ENCODE data around the gene PTX4.
"Not testable (repeated sequence)": the region's sequence is repeated elsewhere in the genome, so short reads cannot be mapped to it uniquely, and the experiment has no call there.

Gene PTX4

GRCh38 chr16:1474796-1475551 is 13.8 kb downstream of the PTX4 start, which contains the start of gene CLCN7:
CLCN7 (minus strand) TSS chr16:1475028; CDS start chr16:1474974, 54 bp downstream.
- Histone ChIP-seq H3K4me1 (ENCODE audit: control insufficient read depth, insufficient read depth, low read length) (peaks cover 4% of the 10 kb centered on the region; the same call in 1 of the 2 replicates), H3K27ac (ENCODE audit: low read depth, low read length) (peak within 1 kb of the TSS; percentile 88), H3K4me3 (ENCODE audit: low read depth, low read length) (peak within 1 kb of the TSS; percentile 79), H3K9ac (ENCODE audit: low read length) (peak within 1 kb of the TSS; percentile 80), H3K36me3 (ENCODE audit: control insufficient read depth, insufficient read depth, low read length) (no peaks in the 10 kb centered on the region), H3K9me3 (ENCODE audit: control insufficient read depth, insufficient read depth, low read depth, low read length) (peaks cover 12% of the 10 kb centered on the region), H3K27me3 (ENCODE audit: control insufficient read depth, insufficient read depth, low read length) (no peaks in the 10 kb centered on the region)

GRCh38 chr16:1474082-1474795 is 14.5 kb downstream of the PTX4 start:
- Histone ChIP-seq H3K36me3 (ENCODE audit: control insufficient read depth, insufficient read depth, low read length) (no peaks in the 10 kb centered on the region), H3K4me3 (ENCODE audit: low read depth, low read length) (peak overlapping the region; percentile 79), H3K27ac (ENCODE audit: low read depth, low read length) (no peak overlapping the region), H3K27me3 (ENCODE audit: control insufficient read depth, insufficient read depth, low read length) (no peaks in the 10 kb centered on the region), H3K9ac (ENCODE audit: low read length) (peak overlapping the region; percentile 80), H3K4me1 (ENCODE audit: control insufficient read depth, insufficient read depth, low read length) (peaks cover 4% of the 10 kb centered on the region; the same call in 1 of the 2 replicates), H3K9me3 (ENCODE audit: control insufficient read depth, insufficient read depth, low read depth, low read length) (peaks cover 12% of the 10 kb centered on the region)

GRCh38 chr16:1472974-1473373 is 15.8 kb downstream of the PTX4 start:
- H3K9ac ChIP-seq (ENCODE audit: low read length), result no peak overlapping the region
- no peaks in the 10 kb centered on the region for H3K27me3 ChIP-seq (ENCODE audit: control insufficient read depth, insufficient read depth, low read length)
- H3K27ac ChIP-seq (ENCODE audit: low read depth, low read length), result no peak overlapping the region
- H3K36me3 ChIP-seq (ENCODE audit: control insufficient read depth, insufficient read depth, low read length), result no peaks in the 10 kb centered on the region
- no peak overlapping the region for H3K4me3 ChIP-seq (ENCODE audit: low read depth, low read length)
- H3K4me1 ChIP-seq (ENCODE audit: control insufficient read depth, insufficient read depth, low read length), result peaks cover 4% of the 10 kb centered on the region; the same call in 1 of the 2 replicates
- peaks cover 7% of the 10 kb centered on the region; the same call in 1 of the 2 replicates for H3K9me3 ChIP-seq (ENCODE audit: control insufficient read depth, insufficient read depth, low read depth, low read length)

GRCh38 chr16:1471569-1472194 is 17.1 kb downstream of the PTX4 start:
- H3K4me3 ChIP-seq (ENCODE audit: low read depth, low read length), result no peak overlapping the region
- H3K27ac ChIP-seq (ENCODE audit: low read depth, low read length), result no peak overlapping the region
- no peaks in the 10 kb centered on the region for H3K36me3 ChIP-seq (ENCODE audit: control insufficient read depth, insufficient read depth, low read length)
- H3K27me3 ChIP-seq (ENCODE audit: control insufficient read depth, insufficient read depth, low read length), result no peaks in the 10 kb centered on the region
- H3K9ac ChIP-seq (ENCODE audit: low read length), result peak overlapping the region; percentile 22
- H3K4me1 ChIP-seq (ENCODE audit: control insufficient read depth, insufficient read depth, low read length), result peaks cover 4% of the 10 kb centered on the region; the same call in 1 of the 2 replicates
- no peaks in the 10 kb centered on the region for H3K9me3 ChIP-seq (ENCODE audit: control insufficient read depth, insufficient read depth, low read depth, low read length)

GRCh38 chr16:1470481-1471251 is 18.1 kb downstream of the PTX4 start:
- Histone ChIP-seq H3K9me3 (ENCODE audit: control insufficient read depth, insufficient read depth, low read depth, low read length) (no peaks in the 10 kb centered on the region), H3K4me3 (ENCODE audit: low read depth, low read length) (no peak overlapping the region), H3K4me1 (ENCODE audit: control insufficient read depth, insufficient read depth, low read length) (peaks cover 4% of the 10 kb centered on the region; the same call in 1 of the 2 replicates), H3K9ac (ENCODE audit: low read length) (peak overlapping the region; percentile 9), H3K27ac (ENCODE audit: low read depth, low read length) (no peak overlapping the region), H3K27me3 (ENCODE audit: control insufficient read depth, insufficient read depth, low read length) (no peaks in the 10 kb centered on the region), H3K36me3 (ENCODE audit: control insufficient read depth, insufficient read depth, low read length) (no peaks in the 10 kb centered on the region)

- Histone ChIP-seq H3K27me3 (ENCODE audit: control insufficient read depth, insufficient read depth, low read length) (no peaks in the 10 kb centered on the region), H3K9ac (ENCODE audit: low read length) (no peak overlapping the region), H3K36me3 (ENCODE audit: control insufficient read depth, insufficient read depth, low read length) (no peaks in the 10 kb centered on the region), H3K27ac (ENCODE audit: low read depth, low read length) (no peak overlapping the region), H3K9me3 (ENCODE audit: control insufficient read depth, insufficient read depth, low read depth, low read length) (no peaks in the 10 kb centered on the region), H3K4me1 (ENCODE audit: control insufficient read depth, insufficient read depth, low read length) (peaks cover 4% of the 10 kb centered on the region; the same call in 1 of the 2 replicates), H3K4me3 (ENCODE audit: low read depth, low read length) (no peak overlapping the region)
These were observed 19.0 kb downstream of the PTX4 start for GRCh38 chr16:1469693-1470201.

- H3K4me3 ChIP-seq (ENCODE audit: low read depth, low read length); H3K36me3 ChIP-seq (ENCODE audit: control insufficient read depth, insufficient read depth, low read length); H3K27ac ChIP-seq (ENCODE audit: low read depth, low read length); H3K4me1 ChIP-seq (ENCODE audit: control insufficient read depth, insufficient read depth, low read length); H3K9me3 ChIP-seq (ENCODE audit: control insufficient read depth, insufficient read depth, low read depth, low read length); H3K9ac ChIP-seq (ENCODE audit: low read length); H3K27me3 ChIP-seq (ENCODE audit: control insufficient read depth, insufficient read depth, low read length): not testable (repeated sequence)
These were observed 19.6 kb downstream of the PTX4 start for GRCh38 chr16:1469141-1469540.

- Histone ChIP-seq H3K4me3 (ENCODE audit: low read depth, low read length) (no peak overlapping the region), H3K27me3 (ENCODE audit: control insufficient read depth, insufficient read depth, low read length) (no peaks in the 10 kb centered on the region), H3K9ac (ENCODE audit: low read length) (no peak overlapping the region), H3K9me3 (ENCODE audit: control insufficient read depth, insufficient read depth, low read depth, low read length) (no peaks in the 10 kb centered on the region), H3K4me1 (ENCODE audit: control insufficient read depth, insufficient read depth, low read length) (no peaks in the 10 kb centered on the region), H3K27ac (ENCODE audit: low read depth, low read length) (no peak overlapping the region), H3K36me3 (ENCODE audit: control insufficient read depth, insufficient read depth, low read length) (no peaks in the 10 kb centered on the region)
These were observed 20.3 kb downstream of the PTX4 start for GRCh38 chr16:1468426-1468810.

GRCh38 chr16:1466968-1467521 is 21.7 kb downstream of the PTX4 start:
- H3K9me3 ChIP-seq (ENCODE audit: control insufficient read depth, insufficient read depth, low read depth, low read length), result no peaks in the 10 kb centered on the region
- no peaks in the 10 kb centered on the region for H3K36me3 ChIP-seq (ENCODE audit: control insufficient read depth, insufficient read depth, low read length)
- H3K27me3 ChIP-seq (ENCODE audit: control insufficient read depth, insufficient read depth, low read length), result no peaks in the 10 kb centered on the region
- H3K4me1 ChIP-seq (ENCODE audit: control insufficient read depth, insufficient read depth, low read length), result no peaks in the 10 kb centered on the region
- H3K4me3 ChIP-seq (ENCODE audit: low read depth, low read length), result no peak overlapping the region
- H3K27ac ChIP-seq (ENCODE audit: low read depth, low read length), result no peak overlapping the region
- no peak overlapping the region for H3K9ac ChIP-seq (ENCODE audit: low read length)

- no peaks in the 10 kb centered on the region for H3K27me3 ChIP-seq (ENCODE audit: control insufficient read depth, insufficient read depth, low read length)
- no peak overlapping the region for H3K27ac ChIP-seq (ENCODE audit: low read depth, low read length)
- no peak overlapping the region for H3K9ac ChIP-seq (ENCODE audit: low read length)
- peaks cover 7% of the 10 kb centered on the region for H3K36me3 ChIP-seq (ENCODE audit: control insufficient read depth, insufficient read depth, low read length)
- H3K9me3 ChIP-seq (ENCODE audit: control insufficient read depth, insufficient read depth, low read depth, low read length), result no peaks in the 10 kb centered on the region
- no peaks in the 10 kb centered on the region for H3K4me1 ChIP-seq (ENCODE audit: control insufficient read depth, insufficient read depth, low read length)
- H3K4me3 ChIP-seq (ENCODE audit: low read depth, low read length), result no peak overlapping the region
These were observed 22.7 kb downstream of the PTX4 start for GRCh38 chr16:1466054-1466453.

All from HUES6 (cell line).